SKM-1 treated with dmso at 0.1 percent for 144 hours (cell line): ENCODE measurements around the gene CPNE2.
"Not testable (repeated sequence)": the region's sequence is repeated elsewhere in the genome, so short reads cannot be mapped to it uniquely, and the experiment has no call there.

Source experiments
- DNase-seq: peaks from one replicate; lab custom pipeline; 2025; ENCODE audit not compliant: unreplicated experiment; lab: John Stamatoyannopoulos, UW

Gene CPNE2

DNA sequence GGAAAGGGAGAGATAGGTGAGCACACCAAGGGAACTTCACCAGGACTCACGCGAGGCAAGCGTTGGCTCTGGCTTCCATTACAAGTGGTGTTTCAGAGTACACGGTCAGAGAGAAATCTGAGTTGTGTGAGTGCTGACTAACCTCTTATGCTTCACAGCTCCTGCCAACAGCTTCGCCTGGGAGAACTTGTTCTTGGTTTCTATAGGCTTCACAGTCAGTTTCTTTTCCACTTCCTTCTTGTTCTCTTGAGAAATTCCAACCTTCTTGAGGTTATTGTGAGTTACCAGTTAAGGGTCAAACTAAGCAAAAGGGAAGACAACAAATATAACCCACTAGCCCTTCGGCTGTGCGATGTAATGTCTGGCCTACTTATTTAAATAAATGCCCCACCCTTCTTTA is 74.6 kb downstream of the CPNE2 start:
- no peak for DNase-seq

DNA sequence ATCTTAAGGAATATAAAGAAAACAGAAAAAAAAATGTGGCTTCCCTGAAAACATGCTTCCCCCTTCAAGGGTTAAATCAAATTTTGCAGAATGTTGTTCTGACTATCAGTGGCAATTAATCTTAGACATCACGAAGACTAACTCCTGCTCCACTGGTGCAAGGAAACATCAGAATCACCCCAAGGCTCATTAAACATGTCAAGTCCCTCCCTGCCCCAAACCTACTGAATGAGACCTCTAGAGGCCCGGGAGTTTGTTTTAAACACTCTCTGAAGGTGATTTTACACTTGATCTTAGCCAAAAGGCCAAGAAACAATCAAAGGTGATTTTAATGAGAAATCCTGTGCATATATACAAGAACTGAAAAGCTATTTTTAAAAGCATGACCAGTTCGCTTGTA is 75.2 kb downstream of the CPNE2 start:
- no peak for DNase-seq

DNA sequence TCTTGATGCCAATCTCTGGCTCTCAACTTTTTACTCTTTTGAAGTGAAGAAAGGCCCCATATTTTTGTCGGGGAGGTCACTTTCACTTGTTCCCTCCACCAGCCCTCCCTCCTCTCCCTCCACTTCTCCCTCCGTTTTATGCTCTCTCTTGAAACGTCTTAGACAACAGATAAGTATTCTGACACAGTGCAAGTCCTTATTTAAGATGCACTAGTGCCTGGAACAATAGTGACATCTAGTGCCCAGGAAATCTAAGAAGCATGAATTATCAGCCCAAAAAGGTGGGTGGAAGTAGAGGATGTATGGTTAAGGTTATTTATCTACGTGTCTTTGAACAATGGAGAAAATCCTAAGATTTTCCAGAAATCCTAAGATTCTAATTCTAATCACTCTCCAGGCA is 75.6 kb downstream of the CPNE2 start:
- peak; percentile 29 for DNase-seq

DNA sequence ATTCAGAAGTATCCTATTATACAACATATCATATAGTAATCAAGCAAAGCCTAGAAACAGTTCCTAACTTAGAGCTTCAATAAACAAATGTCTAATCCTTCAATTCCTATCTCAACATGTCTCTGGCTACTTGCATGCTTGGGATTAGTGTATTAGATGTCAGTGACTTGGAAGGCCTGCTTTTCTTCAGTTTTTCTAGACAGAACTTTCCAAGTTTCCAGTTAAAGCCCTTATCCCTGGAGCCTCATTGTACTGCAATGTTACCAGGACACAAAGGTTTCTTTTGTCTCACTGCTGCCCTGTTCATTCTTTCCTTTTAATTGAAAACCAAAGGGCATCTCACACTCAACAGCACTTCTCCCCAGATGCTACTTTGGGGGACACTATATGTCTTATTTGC is 76.9 kb downstream of the CPNE2 start:
- DNase-seq = no peak

DNA sequence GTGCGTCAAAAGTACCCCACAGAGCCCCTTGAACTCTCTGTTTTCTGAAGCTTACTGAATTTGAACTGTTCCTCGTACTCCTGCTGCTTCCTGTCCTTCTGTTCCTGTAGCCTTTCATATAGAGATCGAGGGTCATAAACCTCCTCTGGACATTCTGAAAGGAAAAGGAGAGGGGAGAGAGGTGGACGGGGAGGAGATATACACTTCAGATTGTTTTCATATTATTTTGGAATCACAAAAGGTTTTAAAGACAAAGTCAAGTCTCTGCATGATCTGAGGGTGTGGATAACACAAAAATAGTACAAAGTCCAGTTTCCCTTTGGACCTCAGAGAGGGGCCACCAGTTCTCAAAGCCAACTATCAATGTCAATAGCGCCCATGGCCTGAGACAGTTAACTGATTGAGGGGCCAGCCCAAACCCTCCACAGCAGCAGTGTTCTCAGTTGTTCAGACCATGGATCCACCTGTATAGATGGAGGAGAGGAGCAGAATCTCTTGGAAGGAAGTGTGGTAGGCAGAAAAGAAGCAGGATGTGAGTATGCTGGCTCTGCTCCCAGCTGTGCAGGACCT is 80.4 kb downstream of the CPNE2 start:
- DNase-seq = no peak

DNA sequence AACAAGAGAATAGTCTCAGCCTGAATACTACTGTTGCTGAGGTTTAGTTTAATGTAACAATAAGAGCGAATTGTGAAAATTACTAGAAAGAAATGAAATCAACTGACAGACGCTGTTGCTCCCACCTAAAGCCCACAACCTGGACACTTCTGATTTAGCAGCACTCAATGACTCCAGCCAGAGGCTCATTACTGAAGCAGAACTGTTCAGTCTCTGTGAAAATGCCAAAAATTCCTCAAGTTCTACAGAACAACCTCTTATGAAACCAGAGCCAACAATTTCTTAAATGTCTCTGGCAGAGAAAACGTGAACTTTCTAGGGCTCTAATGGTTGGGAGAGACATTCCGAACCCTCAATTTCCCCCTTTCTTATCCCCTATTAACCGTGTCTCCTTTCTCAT is 83.5 kb downstream of the CPNE2 start:
- DNase-seq = no peak

DNA sequence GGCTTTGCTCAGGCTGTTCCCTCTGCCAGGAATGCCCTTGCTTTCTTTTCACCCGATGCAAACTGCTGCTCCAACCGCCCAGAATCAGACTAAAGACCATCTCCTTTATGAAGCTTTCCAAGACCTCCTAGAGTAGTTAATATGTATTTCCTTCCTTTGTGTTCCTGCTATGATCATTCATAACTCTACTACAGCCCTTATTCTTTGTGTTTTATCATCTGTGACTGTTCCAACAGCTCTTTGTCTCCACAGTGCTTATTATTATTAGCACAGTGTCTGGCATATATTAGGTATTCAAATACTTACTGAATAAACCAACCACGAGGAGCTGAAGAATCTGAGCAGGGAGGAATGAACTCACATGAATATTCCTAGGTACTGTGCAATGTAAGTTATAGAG is 85.8 kb downstream of the CPNE2 start:
- DNase-seq = no peak

DNA sequence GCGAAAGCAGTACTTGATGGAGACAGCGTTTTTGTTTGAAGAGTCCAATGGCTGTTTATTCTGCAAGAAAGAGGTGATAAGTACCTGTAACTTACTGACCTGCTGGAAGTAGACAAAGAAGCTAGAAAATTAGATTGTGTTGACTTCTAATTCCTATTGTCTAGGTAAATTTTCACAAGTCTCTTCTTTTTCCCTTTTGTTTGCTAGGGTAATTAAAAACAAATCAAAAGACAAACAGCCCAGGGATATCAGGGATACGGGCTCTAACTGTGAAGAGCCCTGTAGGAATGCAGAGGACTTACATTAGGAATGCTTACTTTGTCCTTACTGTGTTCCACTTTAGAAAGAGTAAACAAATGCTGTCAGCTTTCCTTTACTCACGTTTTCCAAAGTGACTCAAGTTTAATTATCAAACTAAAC is 86.4 kb downstream of the CPNE2 start:
- no peak for DNase-seq

DNA sequence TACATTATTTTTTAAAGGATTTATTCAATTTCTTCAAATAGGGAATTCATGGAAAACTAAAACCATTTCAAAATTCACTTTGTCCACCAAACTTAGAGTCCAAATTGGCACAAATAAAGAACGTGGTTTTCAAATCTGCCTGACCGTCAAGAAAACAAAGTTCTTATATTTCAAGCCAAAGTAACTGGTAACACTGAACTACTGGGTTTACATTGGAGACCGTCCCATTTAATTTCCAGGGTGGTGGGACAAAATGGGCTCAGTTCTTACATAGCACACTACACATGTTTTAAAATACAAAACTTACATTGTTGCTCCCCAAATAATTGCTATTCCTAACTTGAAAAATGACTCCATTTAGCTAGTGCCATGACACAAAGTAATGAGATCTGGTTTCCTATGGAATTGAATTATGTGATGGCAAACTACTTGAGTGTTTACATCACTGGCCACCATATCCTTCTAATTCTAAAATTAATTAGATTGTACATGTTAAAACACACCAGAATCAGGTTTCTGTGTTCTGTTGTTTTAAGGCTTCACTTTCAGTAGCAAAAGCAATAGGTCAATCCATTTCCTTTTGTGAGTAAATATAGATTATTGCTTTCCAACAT is 86.9 kb downstream of the CPNE2 start:
- DNase-seq = no peak

DNA sequence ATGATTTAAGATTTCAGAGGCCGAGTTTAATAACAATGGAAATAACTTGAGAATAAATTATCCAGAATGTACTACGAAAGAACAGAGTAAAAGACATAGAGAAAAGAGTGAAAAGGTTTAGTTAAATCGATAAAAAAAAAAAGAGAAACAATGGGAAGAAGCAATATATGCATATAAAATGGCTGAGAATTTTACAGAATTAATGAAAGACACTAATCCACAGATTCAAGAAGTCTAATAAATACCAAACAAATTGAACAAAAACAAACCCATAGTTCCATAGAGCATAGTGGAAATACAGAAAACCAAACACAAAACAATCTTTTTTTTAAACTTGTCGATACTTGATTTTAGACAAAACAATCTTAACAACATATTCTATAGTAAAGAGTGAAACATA is 91.7 kb downstream of the CPNE2 start:
- no peak for DNase-seq

DNA sequence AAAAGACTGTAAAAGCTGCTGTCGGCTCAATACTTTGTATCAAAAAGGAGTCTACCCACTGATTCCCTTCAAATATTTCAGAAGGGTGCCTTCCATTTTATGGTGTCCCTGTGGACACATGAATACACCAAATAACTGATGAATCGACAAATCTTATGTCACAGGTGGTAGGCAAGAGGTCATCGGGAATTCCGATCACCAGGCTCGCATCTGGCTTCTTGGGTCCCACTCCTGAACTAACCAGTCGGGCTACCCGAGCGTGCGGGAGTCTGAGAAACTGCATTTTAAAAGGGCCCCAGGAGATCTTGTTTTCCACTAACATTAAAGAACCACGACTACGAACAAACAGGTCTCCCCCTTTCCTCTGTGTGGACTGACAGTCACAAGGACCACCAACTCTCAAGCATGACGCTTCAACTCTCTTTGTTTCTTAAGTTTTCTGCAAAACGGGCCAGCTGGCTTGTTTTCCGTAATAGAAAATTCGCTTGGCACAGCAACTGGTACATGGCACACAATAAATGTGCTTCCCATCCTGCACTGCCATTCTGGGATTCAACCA is 92.6 kb downstream of the CPNE2 start:
- DNase-seq = no peak

DNA sequence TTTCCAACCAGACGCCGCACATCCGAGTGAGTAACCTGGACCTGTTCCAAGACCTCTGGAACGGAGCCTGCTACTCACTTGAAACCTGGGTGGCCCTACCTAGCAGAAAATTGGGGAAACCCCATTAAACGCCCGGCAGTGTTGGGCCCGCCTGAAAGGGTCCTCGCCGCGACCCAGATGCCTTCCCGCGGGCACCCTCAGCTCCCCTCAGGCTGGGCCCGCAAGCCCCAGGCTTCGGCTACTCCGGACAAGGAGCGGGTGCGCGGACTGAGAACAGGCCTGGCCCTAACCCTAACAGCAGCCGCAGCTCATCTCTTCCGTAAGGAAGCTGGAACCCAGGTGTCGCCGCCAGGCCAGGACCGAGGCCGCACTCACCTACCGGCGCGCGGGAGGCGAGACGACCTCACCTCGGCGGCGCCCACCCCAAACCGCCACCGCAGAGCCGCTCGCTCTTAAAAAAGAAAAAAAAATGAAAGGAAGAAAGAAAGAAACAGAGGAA is 93.1 kb downstream of the CPNE2 start:
- no peak for DNase-seq

DNA sequence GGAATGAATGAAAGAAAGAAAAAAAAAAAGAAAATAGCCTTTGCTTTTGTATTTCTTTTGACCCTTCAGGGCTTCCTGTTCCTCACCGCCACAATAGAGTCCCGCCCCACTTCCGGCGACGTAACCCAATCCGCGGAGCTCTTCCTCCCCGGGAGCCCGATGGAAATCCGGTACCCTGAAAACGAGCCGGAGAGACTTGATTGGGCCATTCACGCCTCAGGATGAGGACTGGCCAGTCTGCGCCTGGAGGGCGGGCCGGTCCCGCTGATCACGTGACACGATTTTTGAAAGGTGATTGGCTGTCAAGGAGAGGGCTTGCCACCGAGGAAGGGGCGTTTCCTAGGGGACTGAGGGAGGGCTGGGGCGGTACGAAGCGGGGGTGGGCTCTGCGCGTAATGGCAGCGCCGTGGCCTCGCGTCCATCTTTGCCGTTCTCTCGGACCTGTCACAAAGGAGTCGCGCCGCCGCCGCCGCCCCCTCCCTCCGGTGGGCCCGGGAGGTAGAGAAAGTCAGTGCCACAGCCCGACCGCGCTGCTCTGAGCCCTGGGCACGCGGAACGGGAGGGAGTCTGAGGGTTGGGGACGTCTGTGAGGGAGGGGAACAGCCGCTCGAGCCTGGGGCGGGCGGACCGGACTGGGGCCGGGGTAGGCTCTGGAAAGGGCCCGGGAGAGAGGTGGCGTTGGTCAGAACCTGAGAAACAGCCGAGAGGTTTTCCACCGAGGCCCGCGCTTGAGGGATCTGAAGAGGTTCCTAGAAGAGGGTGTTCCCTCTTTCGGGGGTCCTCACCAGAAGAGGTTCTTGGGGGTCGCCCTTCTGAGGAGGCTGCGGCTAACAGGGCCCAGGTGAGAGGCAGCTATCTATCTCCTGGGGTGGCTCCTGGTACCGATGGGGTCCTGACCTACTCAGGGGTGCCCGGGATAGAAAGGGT is 93.8 kb downstream of the CPNE2 start, which contains the start of the genes PSME3IP1 and RSPRY1:
TSS of gene PSME3IP1 (minus strand) at position 95 of the 927 bp plus-strand sequence. CDS start 12,185 bp downstream, outside the sequence.
TSS of gene RSPRY1 (plus strand) at position 385 of the 927 bp plus-strand sequence. CDS start 18,330 bp downstream, outside the sequence.
- DNase-seq = peak; percentile 99

DNA sequence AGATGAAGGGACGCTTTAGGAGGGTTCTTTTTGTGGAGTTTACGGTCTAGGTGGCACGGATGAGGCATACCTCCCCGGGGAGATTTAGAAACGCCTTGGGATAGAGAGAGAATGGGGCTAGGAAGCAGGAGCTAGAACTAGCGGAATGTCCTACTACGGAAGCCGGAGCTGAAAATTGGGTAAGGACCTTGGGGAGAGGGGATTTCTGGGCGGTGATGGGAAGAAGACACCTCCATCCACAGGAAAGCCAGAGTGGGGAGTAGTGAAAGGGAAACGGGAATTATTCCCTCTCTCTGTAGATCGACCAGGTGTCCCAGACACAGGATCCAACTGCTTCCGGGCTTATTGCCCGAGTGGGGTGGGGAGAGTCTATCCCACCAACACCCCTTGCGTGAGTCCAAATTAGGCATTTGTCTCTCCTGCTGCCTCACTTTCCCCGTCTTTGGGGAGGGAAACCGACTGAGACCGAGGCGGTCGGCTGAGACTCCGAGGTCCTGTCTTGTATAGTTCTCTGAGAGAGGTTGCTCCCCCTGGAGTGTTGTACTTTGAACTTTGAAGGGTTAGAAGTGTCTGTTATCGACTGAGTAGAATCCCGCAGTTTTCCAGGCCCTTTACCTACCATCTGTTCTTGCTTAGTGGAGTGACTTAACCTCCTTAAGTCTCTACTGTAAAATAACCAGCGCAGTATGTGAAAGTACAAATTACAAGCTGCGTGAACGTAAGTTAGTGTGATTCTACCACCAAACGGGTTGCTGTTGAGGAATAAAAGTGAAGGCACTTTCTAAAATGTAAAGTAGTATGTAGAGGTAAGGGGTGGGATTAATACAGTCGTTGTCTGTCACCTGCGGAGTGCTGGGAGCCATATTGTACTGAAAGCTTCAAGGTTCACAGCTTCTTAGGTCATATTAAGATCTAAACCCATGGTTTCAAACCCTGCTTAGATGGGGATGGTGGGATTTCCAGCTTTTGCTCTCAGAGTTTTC is 94.8 kb downstream of the CPNE2 start:
- no peak for DNase-seq

DNA sequence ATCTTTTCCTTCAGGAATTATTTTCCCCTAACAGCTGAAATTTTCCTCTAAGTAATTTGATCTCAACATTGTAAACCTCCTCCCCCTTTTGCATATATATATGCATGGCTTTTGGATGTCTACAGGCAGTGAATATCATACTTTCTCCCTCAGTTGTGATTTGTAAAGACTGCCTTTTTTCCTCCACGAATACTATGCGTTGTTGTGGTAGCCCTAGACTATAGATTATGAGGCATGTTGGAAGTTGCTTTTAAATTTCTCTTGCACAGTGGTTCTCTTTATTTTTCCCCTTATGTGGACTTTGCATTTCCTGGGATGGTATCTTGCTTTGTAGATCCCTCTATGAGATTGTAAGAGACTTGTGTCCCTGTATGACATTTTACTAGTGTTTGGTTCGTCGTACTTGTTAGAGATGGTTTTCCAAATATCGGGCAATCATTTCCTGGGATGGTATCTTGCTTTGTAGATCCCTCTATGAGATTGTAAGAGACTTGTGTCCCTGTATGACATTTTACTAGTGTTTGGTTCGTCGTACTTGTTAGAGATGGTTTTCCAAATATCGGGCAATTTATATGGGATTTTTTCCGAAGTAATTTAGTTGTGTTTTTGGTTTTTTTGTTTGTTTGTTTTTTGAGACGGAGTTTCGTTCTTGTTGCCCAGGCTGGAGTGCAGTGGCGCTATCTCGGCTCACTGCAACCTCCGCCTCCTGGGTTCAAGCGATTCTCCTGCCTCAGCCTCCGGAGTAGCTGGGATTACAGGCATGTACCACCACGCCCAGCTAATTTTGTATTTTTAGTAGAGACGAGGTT is 95.7 kb downstream of the CPNE2 start:
- not testable (repeated sequence) for DNase-seq

DNA sequence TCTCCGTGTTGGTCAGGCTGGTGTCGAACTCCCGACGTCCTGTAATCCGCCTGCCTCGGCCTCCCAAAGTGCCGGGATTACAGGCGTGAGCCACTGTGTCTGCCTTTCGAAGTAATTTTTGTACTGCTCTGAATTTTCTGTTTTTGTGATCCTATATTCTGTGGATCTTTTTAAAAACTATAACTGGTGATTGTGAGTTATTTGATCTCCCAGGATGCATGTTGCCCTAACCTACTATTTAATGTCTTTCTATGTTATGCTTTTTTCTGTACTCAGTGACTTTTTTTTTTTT is 96.3 kb downstream of the CPNE2 start:
- DNase-seq = no peak

DNA sequence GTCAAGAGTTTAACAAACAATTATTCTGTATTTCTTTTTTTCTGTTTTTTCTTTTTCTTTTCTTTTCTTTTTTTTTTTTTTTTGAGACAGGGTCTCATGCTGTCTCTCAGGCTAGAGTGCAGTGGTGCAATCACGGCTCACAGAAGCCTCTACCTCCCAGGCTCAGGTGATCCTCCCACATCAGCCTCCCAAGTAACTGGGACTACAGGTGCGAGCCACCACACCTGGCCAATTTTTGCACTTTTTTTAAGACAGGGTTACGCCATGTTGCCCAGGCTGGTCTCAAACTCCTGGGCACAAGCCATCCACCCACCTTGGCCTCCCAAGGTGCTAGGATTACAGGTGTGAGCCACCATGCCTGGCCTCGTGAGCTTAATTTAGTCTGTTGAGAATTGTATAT is 97.1 kb downstream of the CPNE2 start:
- not testable (repeated sequence) for DNase-seq

DNA sequence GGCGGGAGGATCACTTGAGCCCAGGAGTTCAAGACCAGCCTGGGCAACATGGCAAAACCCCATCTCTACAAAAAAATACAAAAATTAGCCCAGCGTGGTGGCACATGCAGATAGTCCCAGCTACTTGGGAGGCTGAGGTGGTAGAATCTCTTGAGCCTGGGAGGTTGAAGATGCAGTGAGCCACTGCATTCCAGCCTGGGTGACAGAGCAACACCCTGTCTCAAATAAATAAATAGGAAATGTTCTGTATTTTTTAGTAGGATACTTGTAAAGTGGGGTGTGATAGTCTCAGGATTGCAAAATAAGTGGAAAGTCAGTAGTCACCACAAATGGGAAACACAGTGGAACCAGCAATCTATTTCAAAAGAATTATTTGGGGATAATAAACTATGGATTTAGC is 97.8 kb downstream of the CPNE2 start:
- no peak for DNase-seq

DNA sequence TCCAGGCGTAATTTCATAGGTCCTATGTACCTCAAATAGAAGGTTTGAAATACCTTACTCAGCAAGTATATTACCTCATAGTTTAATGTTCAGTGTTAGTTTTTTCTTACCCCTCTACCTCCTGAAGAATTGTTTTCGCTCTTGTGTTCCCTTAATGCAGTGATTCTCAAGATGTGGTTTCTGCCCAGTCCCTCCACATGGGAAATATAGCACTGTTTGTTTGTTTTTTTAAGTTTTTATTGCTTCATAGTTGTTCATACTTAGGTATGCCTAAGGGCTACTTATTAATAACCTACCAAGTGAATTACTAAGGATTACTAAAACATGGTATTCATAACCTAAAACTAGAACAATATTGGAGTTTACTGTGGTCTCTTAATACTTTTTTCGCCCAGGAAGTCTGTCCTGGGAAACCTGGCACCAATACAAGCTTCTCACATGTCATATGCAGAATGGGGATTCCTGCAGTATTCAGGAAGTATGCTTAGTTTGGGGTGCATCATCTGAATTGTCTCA is 98.7 kb downstream of the CPNE2 start:
- no peak for DNase-seq
